Myocyte (in vitro differentiated cells): ENCODE measurements around the gene RASSF10. TPM values are rescaled to one million over a fixed set of nuclear protein-coding genes. Genes with fewer than 3 reads are reported as not detected.

ENCODE experiments used
- DNase-seq: peaks from one replicate; pipeline ENCODE4 v3.0.0-alpha.2; 2012; ENCODE audit warnings: low read depth
- total RNA-seq: library from RNA; depleted of rRNA; stranded (reverse); fragments of >200 nt; gene quantifications from 2 replicates; pipeline ENCODE4 v1.2.3, GENCODE V29; 2014

Gene RASSF10
- total RNA-seq, 1 donor from 2014 or later = not detected

DNA sequence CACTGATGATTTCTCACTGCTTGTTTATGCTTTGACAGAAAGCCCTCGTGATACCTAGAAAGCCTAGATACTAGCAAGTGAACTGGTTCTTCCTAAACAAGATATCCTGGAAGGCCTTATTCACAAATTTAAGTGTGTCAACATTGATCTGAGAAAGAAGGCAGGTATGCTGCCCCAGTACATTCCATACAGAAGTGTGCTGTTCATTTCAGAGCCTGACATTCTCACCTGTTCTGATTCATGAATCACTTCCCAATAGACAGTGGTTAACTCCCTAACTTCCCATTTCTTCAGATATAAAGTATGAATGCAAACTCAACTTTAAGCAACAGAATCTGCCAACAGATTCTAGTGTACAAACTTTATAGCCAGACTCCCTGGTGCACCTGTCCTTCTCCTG is 15.5 kb upstream of the RASSF10 start:
- no peak for DNase-seq

DNA sequence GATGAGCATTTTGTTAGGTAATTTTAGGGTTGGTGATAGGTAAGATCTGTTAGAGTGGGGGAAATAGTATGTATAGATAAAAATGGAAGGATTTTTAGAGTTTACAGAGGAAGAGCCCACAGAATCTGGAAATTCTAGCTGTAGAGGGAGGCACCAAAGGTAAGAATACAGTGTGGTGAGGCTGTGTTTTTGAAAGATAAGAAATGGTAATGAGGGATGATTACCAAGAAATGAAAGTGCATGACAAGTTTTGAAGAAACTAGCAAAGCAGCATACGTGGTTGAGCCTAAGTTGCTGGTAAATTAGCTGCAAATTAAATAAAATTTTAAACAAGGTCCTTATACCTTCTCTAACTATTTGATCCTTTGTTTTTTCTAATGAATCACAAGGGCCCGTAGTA is 14.6 kb upstream of the RASSF10 start:
- no peak for DNase-seq

GRCh38 chr11:12995188-12995587 is 13.9 kb upstream of the RASSF10 start:
- peak; percentile 22 for DNase-seq

DNA sequence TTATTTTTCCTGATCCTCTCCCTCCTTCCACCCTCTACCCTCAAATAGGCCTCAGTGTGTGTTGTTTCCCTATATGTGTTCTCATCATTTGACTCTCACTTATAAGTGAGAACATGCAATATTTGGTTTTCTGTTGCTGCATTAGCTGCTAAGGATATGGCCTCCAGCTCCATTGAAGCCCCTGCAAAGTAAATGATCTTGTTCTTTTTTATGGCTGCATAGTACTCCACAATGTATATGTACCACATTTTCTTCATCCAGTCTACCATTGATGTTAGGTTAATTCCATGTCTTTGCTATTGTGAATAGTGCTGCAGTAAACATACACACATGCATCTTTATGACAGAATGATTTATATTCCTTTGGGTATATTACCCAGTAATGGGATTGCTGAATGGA is 13.3 kb upstream of the RASSF10 start:
- no peak for DNase-seq

GRCh38 chr11:12997168-12997567 is 11.9 kb upstream of the RASSF10 start:
- no peak for DNase-seq

DNA sequence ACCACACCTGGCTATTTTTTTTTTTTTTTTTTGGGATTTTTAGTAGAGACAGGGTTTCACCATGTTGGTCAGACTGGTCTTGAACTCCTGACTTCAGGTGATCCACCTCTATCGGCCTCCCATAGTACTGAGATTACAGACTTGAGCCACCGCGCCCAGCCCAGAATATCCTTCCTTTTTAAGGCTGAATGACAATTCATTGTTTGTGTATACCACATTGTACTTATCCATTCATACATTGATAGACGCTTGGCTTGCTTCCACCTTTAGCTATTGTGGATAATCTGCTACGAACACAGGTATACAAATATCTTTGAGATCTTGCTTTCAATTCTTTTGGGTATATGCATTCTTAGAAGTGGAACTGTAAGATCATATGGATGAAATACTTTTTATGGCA is 10.8 kb upstream of the RASSF10 start:
- no peak for DNase-seq

GRCh38 chr11:12999597-12999996 is 9.5 kb upstream of the RASSF10 start:
- no peak for DNase-seq

DNA sequence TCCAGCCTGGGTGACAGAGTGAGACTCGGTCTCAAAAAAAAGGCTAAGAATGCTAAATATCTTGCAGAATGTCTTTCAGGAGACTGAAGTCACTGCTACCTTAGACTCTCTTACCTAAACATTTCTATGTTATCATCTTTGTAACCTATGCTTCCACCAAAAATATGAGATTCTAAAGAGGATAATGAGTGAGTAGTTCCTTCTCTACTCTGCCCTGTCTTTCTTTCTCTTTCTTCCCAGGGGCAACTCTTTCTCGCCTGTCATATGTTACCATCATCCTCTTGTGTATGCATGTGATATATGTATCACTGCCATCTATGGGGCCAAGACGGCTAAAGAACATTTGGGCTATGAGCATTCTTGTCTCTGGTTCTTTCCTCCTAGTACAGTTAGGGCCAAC is 9.0 kb upstream of the RASSF10 start:
- no peak for DNase-seq

DNA sequence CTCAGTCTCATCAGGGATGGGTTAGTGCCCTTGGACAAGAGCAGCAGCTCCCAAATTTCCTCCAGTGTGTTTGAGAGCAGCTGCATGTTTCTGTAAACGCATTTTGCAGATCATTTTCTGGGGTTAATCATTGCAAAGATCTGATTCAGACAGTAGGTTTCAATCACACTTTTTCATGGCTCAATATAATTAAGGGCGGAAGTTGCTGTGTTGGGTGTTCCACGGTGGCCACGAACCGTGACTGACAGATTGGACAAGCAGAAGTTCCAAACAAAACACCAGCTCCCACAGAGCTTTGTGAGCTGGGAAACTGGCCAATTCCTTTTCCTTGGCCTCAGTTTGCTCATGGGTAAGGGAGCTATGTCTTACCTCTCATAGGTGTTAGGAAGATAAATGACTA is 8.4 kb upstream of the RASSF10 start:
- no peak for DNase-seq

DNA sequence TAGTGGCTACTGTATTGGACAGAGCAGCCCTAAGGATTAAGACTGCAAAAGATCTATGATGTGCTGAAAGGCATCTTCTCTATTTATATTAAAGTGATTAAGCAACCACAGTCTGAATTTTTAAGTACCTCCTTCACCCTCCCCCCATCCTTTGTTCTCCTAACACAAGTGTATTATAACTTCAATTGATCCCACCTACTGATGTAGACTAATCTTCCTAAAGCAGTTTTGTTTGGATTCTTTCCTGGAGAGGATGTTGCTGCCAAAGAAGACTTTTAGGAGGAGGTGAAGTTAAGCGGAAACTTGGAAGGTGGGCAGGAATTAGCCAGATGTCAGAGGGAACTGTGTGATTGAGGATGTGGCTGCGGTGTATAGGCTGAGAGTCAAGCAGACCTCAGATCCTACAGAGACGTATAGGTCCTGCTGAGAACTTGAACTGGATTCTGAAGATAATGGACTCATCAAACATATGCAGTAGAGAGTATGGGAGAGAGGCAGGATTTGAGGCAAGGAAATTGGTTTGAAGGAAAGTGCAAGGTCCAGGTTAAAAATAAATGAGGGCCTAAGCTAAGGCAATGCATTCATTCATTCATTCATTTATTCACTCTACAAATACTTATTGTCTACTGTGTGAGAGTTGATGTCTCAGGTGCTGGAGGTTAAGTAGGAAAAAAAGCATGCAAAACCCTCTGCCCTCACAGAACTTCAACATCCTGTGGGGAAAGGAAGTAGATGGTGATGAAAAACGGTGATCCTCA is 5.2 kb upstream of the RASSF10 start:
- no peak for DNase-seq

- DNase-seq = no peak
Observed at GRCh38 chr11:13007182-13008060, 1.7 kb upstream of the RASSF10 start.

GRCh38 chr11:13008061-13008435 is 1.1 kb upstream of the RASSF10 start:
- DNase-seq = no peak

- no peak for DNase-seq
Observed at GRCh38 chr11:13009476-13009920, 382 bp downstream of the RASSF10 start.

DNA sequence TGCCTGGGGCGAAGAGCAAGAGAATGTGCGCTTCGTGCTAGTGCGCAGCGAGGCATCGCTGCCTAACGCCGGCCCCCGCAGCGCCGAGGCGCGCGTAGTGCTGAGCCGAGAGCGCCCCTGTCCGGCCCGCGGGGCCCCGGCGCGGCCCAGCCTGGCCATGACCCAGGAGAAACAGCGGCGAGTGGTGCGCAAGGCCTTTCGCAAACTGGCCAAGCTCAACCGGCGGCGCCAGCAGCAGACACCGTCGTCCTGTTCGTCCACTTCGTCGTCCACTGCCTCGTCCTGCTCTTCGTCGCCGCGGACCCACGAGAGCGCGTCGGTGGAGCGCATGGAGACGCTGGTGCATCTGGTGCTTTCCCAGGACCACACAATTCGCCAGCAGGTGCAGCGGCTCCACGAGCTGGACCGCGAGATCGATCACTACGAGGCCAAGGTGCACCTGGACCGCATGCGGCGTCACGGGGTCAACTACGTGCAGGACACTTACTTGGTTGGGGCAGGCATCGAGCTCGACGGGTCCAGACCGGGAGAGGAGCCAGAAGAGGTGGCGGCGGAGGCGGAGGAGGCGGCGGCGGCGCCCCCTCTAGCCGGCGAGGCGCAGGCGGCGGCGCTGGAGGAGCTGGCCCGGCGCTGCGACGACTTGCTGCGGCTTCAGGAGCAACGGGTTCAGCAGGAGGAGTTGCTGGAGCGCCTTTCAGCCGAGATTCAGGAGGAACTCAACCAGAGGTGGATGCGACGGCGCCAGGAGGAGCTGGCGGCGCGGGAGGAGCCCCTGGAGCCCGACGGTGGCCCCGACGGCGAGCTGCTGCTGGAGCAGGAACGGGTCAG is 1.0 kb downstream of the RASSF10 start:
- no peak for DNase-seq

DNA sequence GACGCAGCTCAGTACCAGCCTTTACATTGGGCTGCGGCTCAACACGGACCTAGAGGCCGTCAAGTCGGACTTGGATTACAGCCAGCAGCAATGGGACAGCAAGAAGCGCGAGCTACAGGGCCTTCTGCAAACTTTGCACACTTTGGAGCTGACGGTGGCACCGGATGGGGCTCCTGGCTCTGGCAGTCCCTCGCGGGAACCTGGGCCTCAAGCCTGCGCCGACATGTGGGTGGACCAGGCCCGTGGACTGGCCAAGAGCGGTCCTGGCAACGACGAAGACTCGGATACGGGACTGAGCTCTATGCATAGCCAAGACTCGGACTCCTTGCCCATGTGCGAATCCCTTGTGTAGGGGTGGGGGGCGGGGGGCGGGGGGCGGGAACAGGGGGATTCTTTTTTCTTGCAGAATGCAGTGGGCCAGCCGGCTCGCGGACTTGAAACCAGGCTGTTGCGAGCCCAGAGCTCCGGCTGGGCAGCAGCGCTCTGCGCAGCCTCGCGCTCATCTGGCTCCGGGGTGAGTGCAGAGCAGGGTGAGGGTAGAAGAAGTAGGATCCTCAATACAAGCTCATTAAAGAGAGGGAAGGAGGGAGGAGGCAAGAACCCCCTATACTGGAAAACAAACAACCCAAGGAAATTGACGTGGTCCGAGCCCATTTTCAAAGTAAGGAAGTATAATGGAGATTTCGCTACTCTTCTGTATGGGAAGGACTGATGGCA is 1.8 kb downstream of the RASSF10 start:
- no peak for DNase-seq

GRCh38 chr11:13011466-13012055 is 2.4 kb downstream of the RASSF10 start:
- no peak for DNase-seq

DNA sequence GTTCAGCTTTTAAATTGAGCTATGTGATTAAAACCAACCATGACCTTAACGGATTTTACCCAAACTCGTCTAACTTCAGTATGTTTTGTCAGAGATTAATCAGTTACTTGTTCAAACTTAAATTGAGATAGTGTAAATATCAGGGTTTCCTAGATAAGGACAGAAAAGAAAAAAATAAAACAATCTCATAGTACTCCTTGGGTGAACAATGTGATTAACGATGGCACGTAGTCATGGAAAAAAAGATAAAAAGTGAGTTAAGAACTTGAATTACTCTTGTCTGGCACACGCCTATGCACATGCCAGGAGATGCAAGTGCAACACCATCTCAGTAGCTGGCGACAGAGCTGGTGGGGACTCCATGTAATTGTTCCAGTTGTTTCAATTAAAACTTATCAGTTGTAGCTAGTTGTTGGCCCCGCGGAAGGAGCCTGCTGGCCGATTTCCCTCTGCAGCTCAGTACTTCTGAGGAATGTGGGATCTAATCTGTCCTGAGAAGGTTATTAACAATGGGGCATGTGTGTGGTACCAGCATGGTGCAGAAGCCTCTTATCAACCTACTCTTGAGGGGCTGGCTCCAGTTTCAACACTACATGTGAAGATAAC is 3.0 kb downstream of the RASSF10 start:
- DNase-seq = no peak

GRCh38 chr11:13013054-13013488 is 4.0 kb downstream of the RASSF10 start:
- DNase-seq = no peak

DNA sequence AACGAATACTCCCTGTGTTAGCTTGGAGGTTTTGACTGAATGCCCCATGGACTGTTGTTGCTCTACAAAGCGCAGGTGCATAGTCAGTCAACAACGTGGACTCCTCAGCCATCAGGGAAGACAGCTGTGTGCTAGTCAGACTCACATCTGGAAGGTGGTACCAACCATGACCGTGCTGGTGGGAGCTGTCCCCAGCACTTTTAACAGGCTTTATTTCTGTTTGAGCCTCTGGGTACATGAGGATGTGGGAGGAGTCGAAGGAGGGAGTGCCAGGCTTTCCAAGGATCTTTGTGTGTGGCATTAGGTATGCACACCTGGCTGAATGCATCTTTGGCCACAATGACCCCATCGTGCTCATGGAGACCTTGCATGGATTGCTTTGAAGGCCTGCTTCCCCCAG is 6.6 kb downstream of the RASSF10 start:
- DNase-seq = no peak

DNA sequence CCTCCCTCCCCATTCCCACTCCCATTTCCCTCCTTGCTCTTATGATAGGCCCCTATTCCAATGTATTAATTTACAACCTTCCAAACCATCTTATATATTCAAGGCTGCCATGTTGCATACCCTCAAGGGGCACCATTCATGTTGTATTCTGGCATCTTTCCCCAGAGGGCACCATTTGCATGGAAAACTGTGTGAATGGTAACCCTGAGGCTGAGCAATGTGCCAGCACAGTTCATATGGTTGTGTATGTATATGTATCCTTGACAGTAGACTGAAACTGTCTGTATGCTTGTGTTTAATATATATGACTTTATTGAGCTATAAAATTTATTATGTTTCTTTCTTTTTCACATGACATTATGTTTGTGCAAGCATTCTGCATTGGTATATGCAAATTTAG is 7.3 kb downstream of the RASSF10 start:
- DNase-seq = no peak
